Skeletal muscle satellite cell (primary cell): Measurements from ENCODE around the gene KLHDC7A.
"Not testable (repeated sequence)": the region's sequence is repeated elsewhere in the genome, so short reads cannot be mapped to it uniquely, and the experiment has no call there.

Experiments used
- H3K27me3 ChIP-seq: 2 replicates; pipeline ENCODE4 v1.7.0; 2013; ENCODE audit warnings: low read length; ENCODE audit not compliant: control insufficient read depth, insufficient read depth
- H3K36me3 ChIP-seq: 2 replicates; pipeline ENCODE4 v1.7.0; 2013; ENCODE audit warnings: mild to moderate bottlenecking, control low read depth, low read length; ENCODE audit not compliant: insufficient read depth
- H3K4me1 ChIP-seq: 2 replicates; pipeline ENCODE4 v1.7.0; 2013; ENCODE audit warnings: low read length; ENCODE audit not compliant: control insufficient read depth, insufficient read depth
- H3K4me2 ChIP-seq: 2 replicates; pipeline ENCODE4 v1.7.0; 2013; ENCODE audit warnings: mild to moderate bottlenecking, low read length
- H3K4me3 ChIP-seq: 2 replicates; pipeline ENCODE4 v1.7.0; 2013; ENCODE audit warnings: low read length
- H3K9ac ChIP-seq: 2 replicates; pipeline ENCODE4 v1.7.0; 2013; ENCODE audit warnings: mild to moderate bottlenecking, low read depth, low read length, moderate library complexity
- H3K9me3 ChIP-seq: replicated peaks from 2 replicates; pipeline ENCODE4 v1.7.0; 2013; ENCODE audit warnings: mild to moderate bottlenecking, control low read depth, low read length

KLHDC7A gene

GRCh38 chr1:18461656-18462055 lies 19.1 kb upstream of the KLHDC7A start:
- Histone ChIP-seq H3K9ac (no peak overlapping the region), H3K4me2 (no peak overlapping the region)

GRCh38 chr1:18462517-18462916 lies 18.2 kb upstream of the KLHDC7A start:
- H3K4me1 ChIP-seq, H3K4me3 ChIP-seq, H3K4me2 ChIP-seq, H3K9ac ChIP-seq, H3K27me3 ChIP-seq, H3K9me3 ChIP-seq, H3K36me3 ChIP-seq: not testable (repeated sequence)

More at GRCh38 chr1:18461656-18462055, 19.1 kb upstream of the KLHDC7A start:
- Histone ChIP-seq H3K27me3 (no peaks in the 10 kb centered on the region), H3K9me3 (peaks cover 6% of the 10 kb centered on the region), H3K4me3 (no peak overlapping the region), H3K36me3 (no peaks in the 10 kb centered on the region), H3K4me1 (no peaks in the 10 kb centered on the region)

- Histone ChIP-seq H3K36me3 (no peaks in the 10 kb centered on the region), H3K4me2 (no peak overlapping the region), H3K9ac (no peak overlapping the region), H3K4me3 (no peak overlapping the region), H3K27me3 (no peaks in the 10 kb centered on the region), H3K4me1 (no peaks in the 10 kb centered on the region), H3K9me3 (peaks cover 6% of the 10 kb centered on the region)
Observed at GRCh38 chr1:18463063-18463462, 17.7 kb upstream of the KLHDC7A start.

GRCh38 chr1:18463984-18464664 lies 16.6 kb upstream of the KLHDC7A start:
- Histone ChIP-seq H3K9me3 (peaks cover 5% of the 10 kb centered on the region), H3K4me1 (no peaks in the 10 kb centered on the region), H3K27me3 (no peaks in the 10 kb centered on the region), H3K36me3 (no peaks in the 10 kb centered on the region), H3K9ac (no peak overlapping the region), H3K4me3 (no peak overlapping the region), H3K4me2 (no peak overlapping the region)

GRCh38 chr1:18464665-18465050 lies 16.1 kb upstream of the KLHDC7A start:
- H3K9me3 ChIP-seq, result peaks cover 5% of the 10 kb centered on the region
- H3K36me3 ChIP-seq, result no peaks in the 10 kb centered on the region
- no peak overlapping the region for H3K4me2 ChIP-seq
- H3K4me3 ChIP-seq, result no peak overlapping the region
- no peaks in the 10 kb centered on the region for H3K27me3 ChIP-seq
- no peaks in the 10 kb centered on the region for H3K4me1 ChIP-seq
- H3K9ac ChIP-seq, result no peak overlapping the region

- Histone ChIP-seq H3K4me3 (no peak overlapping the region), H3K36me3 (no peaks in the 10 kb centered on the region), H3K4me1 (no peaks in the 10 kb centered on the region), H3K4me2 (no peak overlapping the region), H3K9ac (no peak overlapping the region), H3K9me3 (peaks cover 5% of the 10 kb centered on the region), H3K27me3 (no peaks in the 10 kb centered on the region)
Observed at GRCh38 chr1:18466676-18467075, 14.1 kb upstream of the KLHDC7A start.

GRCh38 chr1:18468570-18468969 lies 12.2 kb upstream of the KLHDC7A start:
- H3K27me3 ChIP-seq, result no peaks in the 10 kb centered on the region
- no peak overlapping the region for H3K4me3 ChIP-seq
- H3K9me3 ChIP-seq, result peaks cover 4% of the 10 kb centered on the region
- H3K9ac ChIP-seq, result no peak overlapping the region
- no peak overlapping the region for H3K4me2 ChIP-seq
- no peaks in the 10 kb centered on the region for H3K4me1 ChIP-seq
- no peaks in the 10 kb centered on the region for H3K36me3 ChIP-seq

GRCh38 chr1:18469514-18469913 lies 11.2 kb upstream of the KLHDC7A start:
- no peak overlapping the region for H3K4me2 ChIP-seq
- peaks cover 3% of the 10 kb centered on the region for H3K9me3 ChIP-seq
- H3K27me3 ChIP-seq, result no peaks in the 10 kb centered on the region
- no peaks in the 10 kb centered on the region for H3K36me3 ChIP-seq
- H3K9ac ChIP-seq, result no peak overlapping the region
- no peak overlapping the region for H3K4me3 ChIP-seq
- no peaks in the 10 kb centered on the region for H3K4me1 ChIP-seq

- H3K4me1 ChIP-seq, result no peaks in the 10 kb centered on the region
- no peak overlapping the region for H3K9ac ChIP-seq
- peaks cover 3% of the 10 kb centered on the region for H3K9me3 ChIP-seq
- H3K4me3 ChIP-seq, result no peak overlapping the region
- no peaks in the 10 kb centered on the region for H3K27me3 ChIP-seq
- H3K36me3 ChIP-seq, result no peaks in the 10 kb centered on the region
- no peak overlapping the region for H3K4me2 ChIP-seq
Observed at GRCh38 chr1:18470671-18471355, 9.9 kb upstream of the KLHDC7A start.

- H3K36me3 ChIP-seq, result no peaks in the 10 kb centered on the region
- H3K9ac ChIP-seq, result no peak overlapping the region
Observed at GRCh38 chr1:18473195-18473815, 7.4 kb upstream of the KLHDC7A start.

GRCh38 chr1:18474559-18475175 lies 6.1 kb upstream of the KLHDC7A start:
- Histone ChIP-seq H3K27me3 (no peaks in the 10 kb centered on the region), H3K9me3 (no peaks in the 10 kb centered on the region), H3K9ac (no peak overlapping the region)

More at GRCh38 chr1:18473195-18473815, 7.4 kb upstream of the KLHDC7A start:
- Histone ChIP-seq H3K4me2 (no peak overlapping the region), H3K4me3 (no peak overlapping the region), H3K27me3 (no peaks in the 10 kb centered on the region), H3K4me1 (no peaks in the 10 kb centered on the region), H3K9me3 (peaks cover 1% of the 10 kb centered on the region)

More at GRCh38 chr1:18474559-18475175, 6.1 kb upstream of the KLHDC7A start:
- no peak overlapping the region for H3K4me2 ChIP-seq
- no peaks in the 10 kb centered on the region for H3K4me1 ChIP-seq
- no peak overlapping the region for H3K4me3 ChIP-seq
- no peaks in the 10 kb centered on the region for H3K36me3 ChIP-seq
